PFSK-1 (cell line): ENCODE results near the gene CD40LG.

ENCODE experiments used
- POLR2AphosphoS5 ChIP-seq: IDR thresholded peaks from 2 replicates; pipeline ENCODE4 v1.6.1; 2012; ENCODE audit warnings: low read depth, mild to moderate bottlenecking, control low read depth, low read length, moderate library complexity
- REST ChIP-seq, 2 experiments: IDR thresholded peaks; 2 replicates each; pipeline versions ENCODE4 v1.6.1 to v1.8.0; 2011 to 2012; ENCODE audit warnings: low read depth in 2 of 2, low read length in 2 of 2, control low read depth in 1 of 2, inconsistent platforms in 1 of 2, mild to moderate bottlenecking in 1 of 2, moderate library complexity in 1 of 2; ENCODE audit not compliant: insufficient read depth in 1 of 2
- SIN3A ChIP-seq: IDR thresholded peaks from 2 replicates; pipeline ENCODE4 v1.6.1; 2012; ENCODE audit warnings: mild to moderate bottlenecking, low read length, moderate library complexity, borderline replicate concordance; ENCODE audit not compliant: insufficient read depth
- TAF1 ChIP-seq: IDR thresholded peaks from 2 replicates; pipeline ENCODE4 v1.6.1; 2012; ENCODE audit warnings: low read length, control low read depth, borderline replicate concordance; ENCODE audit not compliant: insufficient read depth

GRCh38 chrX:136684120-136684519, 36.2 kb downstream of the CD40LG start:
- TF ChIP-seq REST (IDR thresholded peaks at IDR 0.05; ENCODE audit: insufficient read depth in 1 of 2, low read depth in 2 of 2, low read length in 2 of 2): no peak
- TF ChIP-seq POLR2AphosphoS5: no peak
- no peak for TF ChIP-seq SIN3A
- TF ChIP-seq TAF1: no peak
